ENCODE data around the gene TRMT10C. TPM values are rescaled to one million over a fixed set of nuclear protein-coding genes. Genes with fewer than 3 reads are reported as not detected.
"Not testable (repeated sequence)": the region's sequence is repeated elsewhere in the genome, so short reads cannot be mapped to it uniquely, and the experiment has no call there.

The TRMT10C gene
- total RNA-seq, 1 donor from 2014 or later: 25.0 TPM

DNA sequence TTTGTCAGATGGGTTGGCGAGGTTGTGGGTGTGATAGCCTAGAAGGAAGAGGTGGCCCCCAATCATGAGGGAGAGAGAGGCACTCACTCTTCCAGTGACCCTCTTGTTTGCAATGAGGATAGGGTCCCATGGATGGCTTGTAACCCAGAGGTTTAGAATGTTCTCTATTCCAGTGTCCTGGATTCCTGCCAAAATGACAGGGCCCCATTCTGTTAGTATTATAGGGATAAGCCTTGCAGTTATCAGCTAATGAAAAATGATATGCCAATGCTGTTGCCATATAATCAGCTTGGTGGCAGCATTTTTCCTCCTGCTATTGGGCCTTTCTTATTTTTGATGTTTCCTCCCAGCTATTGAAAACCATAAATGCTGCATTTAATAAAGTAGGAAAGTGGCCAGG, 25.4 kb upstream of the TRMT10C start:
- Histone ChIP-seq H3K27me3 (ENCODE audit: control insufficient read depth, insufficient read depth, low read length) (no peaks in the 10 kb centered on the region), H3K36me3 (ENCODE audit: control insufficient read depth, insufficient read depth, low read length) (no peaks in the 10 kb centered on the region), H3K4me3 (ENCODE audit: low read depth, low read length) (no peak overlapping the region)
- FAIRE-seq (no peak), DNase-seq (ENCODE audit: low read depth) (no peak)
- TF ChIP-seq, protein P1, sequence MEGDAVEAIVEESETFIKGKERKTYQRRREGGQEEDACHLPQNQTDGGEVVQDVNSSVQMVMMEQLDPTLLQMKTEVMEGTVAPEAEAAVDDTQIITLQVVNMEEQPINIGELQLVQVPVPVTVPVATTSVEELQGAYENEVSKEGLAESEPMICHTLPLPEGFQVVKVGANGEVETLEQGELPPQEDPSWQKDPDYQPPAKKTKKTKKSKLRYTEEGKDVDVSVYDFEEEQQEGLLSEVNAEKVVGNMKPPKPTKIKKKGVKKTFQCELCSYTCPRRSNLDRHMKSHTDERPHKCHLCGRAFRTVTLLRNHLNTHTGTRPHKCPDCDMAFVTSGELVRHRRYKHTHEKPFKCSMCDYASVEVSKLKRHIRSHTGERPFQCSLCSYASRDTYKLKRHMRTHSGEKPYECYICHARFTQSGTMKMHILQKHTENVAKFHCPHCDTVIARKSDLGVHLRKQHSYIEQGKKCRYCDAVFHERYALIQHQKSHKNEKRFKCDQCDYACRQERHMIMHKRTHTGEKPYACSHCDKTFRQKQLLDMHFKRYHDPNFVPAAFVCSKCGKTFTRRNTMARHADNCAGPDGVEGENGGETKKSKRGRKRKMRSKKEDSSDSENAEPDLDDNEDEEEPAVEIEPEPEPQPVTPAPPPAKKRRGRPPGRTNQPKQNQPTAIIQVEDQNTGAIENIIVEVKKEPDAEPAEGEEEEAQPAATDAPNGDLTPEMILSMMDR (IDR thresholded peaks at IDR 0.05; ENCODE audit: insufficient read depth, low read length, severe bottlenecking): no peak

DNA sequence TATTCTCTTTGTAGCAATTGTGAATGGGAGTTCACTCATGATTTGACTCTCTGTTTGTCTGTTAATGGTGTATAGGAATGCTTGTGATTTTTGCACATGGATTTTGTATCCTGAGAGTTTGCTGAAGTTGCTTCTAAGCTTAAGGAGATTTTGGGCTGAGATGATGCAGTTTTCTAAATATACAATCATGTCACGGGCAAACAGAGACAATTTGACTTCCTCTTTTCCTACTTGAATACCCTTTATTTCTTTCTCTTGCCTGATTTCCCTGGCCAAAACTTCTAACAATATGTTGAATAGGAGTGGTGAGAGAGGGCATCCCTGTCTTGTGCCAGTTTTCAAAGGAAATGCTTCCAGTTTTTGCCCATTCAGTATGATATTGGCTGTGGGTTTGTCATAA, 24.7 kb upstream of the TRMT10C start:
- FAIRE-seq: not testable (repeated sequence)

DNA sequence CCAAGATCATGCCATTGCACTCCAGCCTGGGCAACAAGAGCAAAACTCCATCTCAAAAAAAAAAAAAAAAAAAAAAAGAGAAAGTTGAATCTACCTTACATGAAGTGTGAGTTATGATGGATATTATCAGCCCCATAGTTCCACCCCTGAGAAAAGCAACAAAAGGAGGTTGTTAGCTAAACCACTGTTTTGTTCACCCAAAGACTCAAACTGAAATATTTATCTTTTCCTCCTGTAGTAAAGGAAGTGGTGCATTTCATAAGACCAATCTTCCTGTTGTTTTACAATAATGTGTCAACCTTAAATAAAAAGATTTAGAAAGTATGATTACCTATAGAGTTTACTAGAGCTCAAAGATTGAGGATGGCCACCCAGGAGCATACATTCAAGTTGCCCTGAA, 18.7 kb upstream of the TRMT10C start:
- TF ChIP-seq, protein P1 (IDR thresholded peaks at IDR 0.05; ENCODE audit: insufficient read depth, low read length, severe bottlenecking): no peak
- no peaks in the 10 kb centered on the region for H3K27me3 ChIP-seq (ENCODE audit: control insufficient read depth, insufficient read depth, low read length)
- FAIRE-seq (no peak), DNase-seq (ENCODE audit: low read depth) (no peak)
- no peaks in the 10 kb centered on the region for H3K36me3 ChIP-seq (ENCODE audit: control insufficient read depth, insufficient read depth, low read length)
- no peak overlapping the region for H3K4me3 ChIP-seq (ENCODE audit: low read depth, low read length)

More for the DNA sequence above, 24.7 kb upstream of the TRMT10C start:
- H3K4me3 ChIP-seq (ENCODE audit: low read depth, low read length); DNase-seq (ENCODE audit: low read depth); H3K36me3 ChIP-seq (ENCODE audit: control insufficient read depth, insufficient read depth, low read length); H3K27me3 ChIP-seq (ENCODE audit: control insufficient read depth, insufficient read depth, low read length): not testable (repeated sequence)

DNA sequence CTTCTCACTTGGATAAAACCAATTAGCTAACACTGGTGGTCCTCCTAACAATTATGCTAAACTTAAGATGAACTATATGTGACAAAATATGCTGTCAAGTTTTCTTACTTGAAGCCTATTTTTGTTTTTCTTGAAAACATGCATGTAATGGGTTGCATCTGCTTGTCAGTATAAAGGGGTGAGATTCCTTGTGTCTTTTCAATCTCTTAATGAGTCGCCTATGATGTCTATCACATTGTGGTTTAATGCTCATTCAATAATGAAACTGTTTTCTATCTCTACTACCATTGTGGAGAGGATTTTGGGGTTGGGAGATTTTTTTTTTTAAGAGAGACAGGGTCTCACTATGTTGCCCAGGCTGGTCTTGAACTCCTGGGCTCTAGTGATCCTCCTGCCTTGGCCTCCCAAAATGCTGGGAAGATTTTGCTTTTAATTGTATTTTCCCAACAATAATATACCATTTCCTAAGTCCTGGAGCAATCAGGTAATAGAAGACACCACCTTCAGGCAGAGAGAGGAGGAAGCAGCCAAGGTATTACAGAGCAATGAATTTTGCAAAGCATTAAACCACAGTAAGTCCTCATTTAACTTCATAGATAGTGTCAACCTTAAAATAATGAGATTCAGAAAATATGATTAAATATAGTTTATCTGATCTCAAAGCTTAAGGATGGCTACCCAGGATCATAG, 17.4 kb upstream of the TRMT10C start:
- Histone ChIP-seq H3K4me3 (ENCODE audit: low read depth, low read length) (no peak overlapping the region), H3K27me3 (ENCODE audit: control insufficient read depth, insufficient read depth, low read length) (no peaks in the 10 kb centered on the region), H3K36me3 (ENCODE audit: control insufficient read depth, insufficient read depth, low read length) (no peaks in the 10 kb centered on the region)
- FAIRE-seq (no peak), DNase-seq (ENCODE audit: low read depth) (no peak)
- TF ChIP-seq, protein P1 (IDR thresholded peaks at IDR 0.05; ENCODE audit: insufficient read depth, low read length, severe bottlenecking): peak; percentile 14

DNA sequence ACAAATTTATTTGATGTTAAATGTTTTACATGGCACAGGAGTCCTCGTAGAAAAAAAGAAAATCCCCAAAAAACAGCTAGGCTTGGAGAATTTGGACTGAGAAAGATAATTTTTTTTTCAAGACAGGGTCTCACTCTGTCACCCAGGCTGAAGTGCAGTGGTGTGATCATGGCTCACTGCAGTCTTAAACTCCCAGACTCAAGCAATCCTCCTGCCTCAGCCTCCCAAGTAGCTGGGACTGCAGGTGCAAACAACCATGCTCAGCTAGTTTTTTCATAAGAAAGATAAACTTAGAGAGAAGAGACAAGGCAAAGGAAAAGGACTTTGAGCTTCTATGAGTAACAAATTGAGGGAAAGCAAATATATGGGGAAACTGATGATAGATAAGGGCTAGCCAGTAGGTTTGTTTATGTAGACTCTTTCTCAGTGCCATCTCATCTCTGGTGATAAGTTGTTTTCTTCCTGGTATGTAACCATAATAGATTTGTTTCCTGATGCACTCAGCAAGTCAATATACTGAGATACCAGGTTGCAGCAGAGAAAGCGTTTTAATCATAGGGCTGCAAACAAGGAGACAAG, 13.1 kb upstream of the TRMT10C start:
- no peak for FAIRE-seq
- no peak overlapping the region for H3K4me3 ChIP-seq (ENCODE audit: low read depth, low read length)
- TF ChIP-seq, protein P1 (IDR thresholded peaks at IDR 0.05; ENCODE audit: insufficient read depth, low read length, severe bottlenecking): no peak
- no peak for DNase-seq (ENCODE audit: low read depth)
- H3K36me3 ChIP-seq (ENCODE audit: control insufficient read depth, insufficient read depth, low read length): no peaks in the 10 kb centered on the region
- H3K27me3 ChIP-seq (ENCODE audit: control insufficient read depth, insufficient read depth, low read length): no peaks in the 10 kb centered on the region

DNA sequence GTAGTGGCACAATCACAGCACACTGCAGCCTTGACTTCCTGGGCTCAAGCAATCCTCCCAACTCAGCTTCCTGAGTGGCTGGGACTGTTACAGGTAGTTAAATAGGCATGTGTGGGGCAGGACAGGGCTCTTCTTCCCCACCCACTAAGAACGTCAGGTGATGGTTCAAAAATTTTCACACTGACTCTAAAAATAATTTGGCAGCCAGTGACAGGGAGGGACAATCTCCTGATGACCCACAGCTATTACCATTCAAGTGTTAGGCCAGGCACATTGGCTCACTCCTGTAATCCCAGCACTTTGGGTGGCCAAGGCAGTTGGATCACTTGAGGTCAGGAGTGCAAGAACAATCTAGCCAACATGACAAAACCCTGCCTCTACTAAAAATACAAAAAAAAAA, 12.2 kb upstream of the TRMT10C start:
- H3K36me3 ChIP-seq (ENCODE audit: control insufficient read depth, insufficient read depth, low read length): no peaks in the 10 kb centered on the region
- TF ChIP-seq, protein P1 (IDR thresholded peaks at IDR 0.05; ENCODE audit: insufficient read depth, low read length, severe bottlenecking): no peak
- DNase-seq (ENCODE audit: low read depth) (no peak), FAIRE-seq (no peak)
- H3K27me3 ChIP-seq (ENCODE audit: control insufficient read depth, insufficient read depth, low read length): no peaks in the 10 kb centered on the region
- H3K4me3 ChIP-seq (ENCODE audit: low read depth, low read length): no peak overlapping the region

DNA sequence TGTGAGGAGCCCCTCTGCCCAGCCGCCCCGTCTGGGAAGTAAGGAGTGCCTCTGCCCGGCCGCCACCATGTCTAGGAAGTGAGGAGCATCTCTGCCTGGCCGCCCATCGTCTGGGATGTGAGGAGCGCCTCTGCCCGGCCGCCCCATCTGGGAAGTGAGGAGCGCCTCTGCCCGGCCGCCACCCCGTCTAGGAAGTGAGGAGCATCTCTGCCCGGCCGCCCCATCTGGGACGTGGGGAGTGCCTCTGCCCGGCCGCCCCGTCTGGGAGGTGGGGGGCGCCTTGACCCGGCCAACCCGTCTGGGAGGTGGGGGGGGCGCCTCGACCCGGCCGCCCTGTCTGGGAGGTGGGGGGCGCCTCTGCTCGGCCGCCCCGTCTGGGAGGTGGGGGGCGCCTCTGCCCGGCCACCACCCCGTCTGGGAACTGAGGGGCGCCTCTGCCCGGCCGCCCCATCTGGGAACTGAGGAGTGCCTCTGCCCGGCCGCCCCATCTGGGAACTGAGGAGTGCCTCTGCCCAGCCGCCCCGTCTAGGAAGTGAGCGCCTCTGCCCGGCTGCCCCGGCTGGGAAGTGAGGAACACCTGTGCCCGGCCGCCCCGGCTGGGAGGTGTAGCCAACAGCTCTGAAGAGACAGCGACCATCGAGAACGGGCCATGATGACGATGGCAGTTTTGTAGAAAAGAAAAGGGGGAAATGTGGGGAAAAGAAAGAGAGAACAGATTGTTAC, 10.1 kb upstream of the TRMT10C start:
- not testable (repeated sequence) for FAIRE-seq; DNase-seq (ENCODE audit: low read depth); H3K4me3 ChIP-seq (ENCODE audit: low read depth, low read length); H3K27me3 ChIP-seq (ENCODE audit: control insufficient read depth, insufficient read depth, low read length); H3K36me3 ChIP-seq (ENCODE audit: control insufficient read depth, insufficient read depth, low read length)

DNA sequence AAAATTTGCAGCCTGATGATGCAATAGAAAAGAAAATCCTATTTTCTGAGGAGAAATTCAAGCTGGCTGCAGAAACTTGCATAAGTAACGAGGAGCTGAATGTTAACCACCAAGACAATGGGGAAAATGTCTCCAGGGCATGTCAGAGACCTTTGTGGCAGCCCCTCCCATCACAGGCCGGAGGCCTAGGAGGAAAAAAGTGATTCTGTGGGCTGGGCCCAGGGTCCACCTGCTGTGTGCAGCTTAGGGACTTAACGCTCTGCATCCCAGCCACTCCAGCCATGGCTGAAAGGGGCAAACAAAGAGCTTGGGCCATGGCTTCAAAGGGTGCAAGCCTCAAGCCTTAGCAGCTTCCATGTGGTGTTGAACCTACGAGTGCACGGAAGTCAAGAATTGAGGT, 8.3 kb upstream of the TRMT10C start:
- not testable (repeated sequence) for FAIRE-seq; DNase-seq (ENCODE audit: low read depth); H3K27me3 ChIP-seq (ENCODE audit: control insufficient read depth, insufficient read depth, low read length); H3K36me3 ChIP-seq (ENCODE audit: control insufficient read depth, insufficient read depth, low read length); H3K4me3 ChIP-seq (ENCODE audit: low read depth, low read length)
